Stimulated activated CD4-positive, alpha-beta T cell treated with anti-CD3 and anti-CD28 coated beads, Interleukin-2, amount 100 ng/mL, for 48 hours (primary cell): ENCODE results near the gene FGF12.
A peak's percentile ranks its signal among the peaks of the same experiment; 100 is the strongest.

Source experiments
- DNase-seq, 2 donors: peaks; one replicate each; pipeline ENCODE4 v3.0.0-alpha.2; 2020

Gene FGF12

GRCh38 chr3:192489579-192489978 lies 237.8 kb downstream of the FGF12 start:
- DNase-seq, result no peak

- no peak for DNase-seq
Observed at GRCh38 chr3:192487033-192487432, 240.3 kb downstream of the FGF12 start.

GRCh38 chr3:192482809-192483208 lies 244.5 kb downstream of the FGF12 start:
- no peak for DNase-seq

- DNase-seq, result no peak
Observed at GRCh38 chr3:192482391-192482790, 244.9 kb downstream of the FGF12 start.

- no peak for DNase-seq
Observed at GRCh38 chr3:192481638-192482037, 245.7 kb downstream of the FGF12 start.

- DNase-seq, result peak; percentile 36 to 51
Observed at GRCh38 chr3:192467230-192468140, 259.9 kb downstream of the FGF12 start.

- no peak for DNase-seq
Observed at GRCh38 chr3:192449036-192449435, 278.3 kb downstream of the FGF12 start.

- no peak for DNase-seq
Observed at GRCh38 chr3:192445770-192446644, 281.3 kb downstream of the FGF12 start.

- DNase-seq, result no peak
Observed at GRCh38 chr3:192444791-192445106, 282.6 kb downstream of the FGF12 start.

- peak; percentile 43 to 62 for DNase-seq
Observed at GRCh38 chr3:192444096-192444790, 283.1 kb downstream of the FGF12 start.

- DNase-seq, result no peak
Observed at GRCh38 chr3:192435241-192435640, 292.1 kb downstream of the FGF12 start.

GRCh38 chr3:192434186-192434585 lies 293.2 kb downstream of the FGF12 start:
- no peak for DNase-seq

GRCh38 chr3:192433704-192434103 lies 293.6 kb downstream of the FGF12 start:
- DNase-seq, result no peak

GRCh38 chr3:192422997-192423342 lies 304.4 kb downstream of the FGF12 start:
- DNase-seq, result no peak

GRCh38 chr3:192422321-192422996 lies 304.9 kb downstream of the FGF12 start:
- no peak for DNase-seq

GRCh38 chr3:192419312-192419711 lies 308.0 kb downstream of the FGF12 start:
- DNase-seq, result no peak

- DNase-seq, result no peak
Observed at GRCh38 chr3:192417559-192418055, 309.7 kb downstream of the FGF12 start.

GRCh38 chr3:192417017-192417416 lies 310.3 kb downstream of the FGF12 start:
- DNase-seq, result no peak

GRCh38 chr3:192413461-192413860 lies 313.9 kb downstream of the FGF12 start:
- no peak for DNase-seq

- DNase-seq, result no peak
Observed at GRCh38 chr3:192410684-192410960, 316.7 kb downstream of the FGF12 start.

- no peak for DNase-seq
Observed at GRCh38 chr3:192409838-192410683, 317.3 kb downstream of the FGF12 start.
